Bronchial epithelial cell (primary cell): ENCODE data around the gene GNB1L. TPM values are rescaled to one million over a fixed set of nuclear protein-coding genes. Genes with fewer than 3 reads are reported as not detected.
"Not testable (repeated sequence)": the region's sequence is repeated elsewhere in the genome, so short reads cannot be mapped to it uniquely, and the experiment has no call there.

Experiments used
- DNase-seq: peaks from one replicate; pipeline ENCODE4 v3.0.0-alpha.2; 2010; ENCODE audit warnings: low read depth
- FAIRE-seq: peaks from 2 replicates; lab custom pipeline; 2011; peaks lifted over from hg19 to GRCh38; lab: Jason Lieb, UNC
- H3K27me3 ChIP-seq: 2 replicates; pipeline ENCODE4 v1.5.1; 2011; ENCODE audit warnings: low read length; ENCODE audit not compliant: control insufficient read depth, insufficient read depth
- H3K36me3 ChIP-seq: 2 replicates; pipeline ENCODE4 v1.5.1; 2011; ENCODE audit warnings: low read length; ENCODE audit not compliant: control insufficient read depth, insufficient read depth
- H3K4me3 ChIP-seq: 2 replicates; pipeline ENCODE4 v1.5.1; 2011; ENCODE audit warnings: mild to moderate bottlenecking, low read depth, low read length, control low read depth
- CTCF ChIP-seq: IDR thresholded peaks from 2 replicates; pipeline ENCODE4 v1.5.1; 2011; ENCODE audit warnings: mild to moderate bottlenecking, moderate library complexity, low read length, control low read depth, inconsistent platforms; ENCODE audit not compliant: insufficient read depth, severe bottlenecking
- total RNA-seq: library from RNA; depleted of rRNA; stranded (reverse); fragments of >200 nt; gene quantifications from 2 replicates; pipeline ENCODE4 v1.2.1, GENCODE V29; 2014

The GNB1L gene
- total RNA-seq, 1 donor from 2014 or later = 7.6 TPM

- H3K27me3 ChIP-seq = no peaks in the 10 kb centered on the region
- H3K4me3 ChIP-seq = no peak overlapping the region
- H3K36me3 ChIP-seq = no peaks in the 10 kb centered on the region
- DNase-seq (no peak), FAIRE-seq (no peak)
- TF ChIP-seq CTCF = no peak
Observed at GRCh38 chr22:19832476-19833108, 22.1 kb downstream of the GNB1L start.

- DNase-seq, H3K27me3 ChIP-seq, H3K36me3 ChIP-seq, FAIRE-seq, H3K4me3 ChIP-seq: not testable (repeated sequence)
Observed at GRCh38 chr22:19831979-19832378, 22.7 kb downstream of the GNB1L start.

- DNase-seq (no peak), FAIRE-seq (no peak)
- TF ChIP-seq CTCF = no peak
- Histone ChIP-seq H3K4me3 (no peak overlapping the region), H3K36me3 (no peaks in the 10 kb centered on the region), H3K27me3 (no peaks in the 10 kb centered on the region)
Observed at GRCh38 chr22:19831016-19831415, 23.7 kb downstream of the GNB1L start.

- H3K27me3 ChIP-seq = no peaks in the 10 kb centered on the region
- no peak for DNase-seq
- H3K36me3 ChIP-seq = no peaks in the 10 kb centered on the region
- FAIRE-seq = no peak
- no peak for TF ChIP-seq CTCF
- no peak overlapping the region for H3K4me3 ChIP-seq
Observed at GRCh38 chr22:19828035-19828401, 26.7 kb downstream of the GNB1L start.

GRCh38 chr22:19827341-19828034 is 27.2 kb downstream of the GNB1L start:
- Histone ChIP-seq H3K36me3 (no peaks in the 10 kb centered on the region), H3K27me3 (no peaks in the 10 kb centered on the region), H3K4me3 (no peak overlapping the region)
- no peak for TF ChIP-seq CTCF
- FAIRE-seq (no peak), DNase-seq (no peak)

GRCh38 chr22:19826619-19826950 is 28.1 kb downstream of the GNB1L start:
- TF ChIP-seq CTCF = no peak
- DNase-seq (no peak), FAIRE-seq (no peak)
- Histone ChIP-seq H3K4me3 (no peak overlapping the region), H3K27me3 (no peaks in the 10 kb centered on the region), H3K36me3 (no peaks in the 10 kb centered on the region)
